Measurements from ENCODE around the gene ARL5C. TPM values are rescaled to one million over a fixed set of nuclear protein-coding genes. Genes with fewer than 3 reads are reported as not detected.

Gene ARL5C
- total RNA-seq, 1 experiment from 2014 or later: not detected

DNA sequence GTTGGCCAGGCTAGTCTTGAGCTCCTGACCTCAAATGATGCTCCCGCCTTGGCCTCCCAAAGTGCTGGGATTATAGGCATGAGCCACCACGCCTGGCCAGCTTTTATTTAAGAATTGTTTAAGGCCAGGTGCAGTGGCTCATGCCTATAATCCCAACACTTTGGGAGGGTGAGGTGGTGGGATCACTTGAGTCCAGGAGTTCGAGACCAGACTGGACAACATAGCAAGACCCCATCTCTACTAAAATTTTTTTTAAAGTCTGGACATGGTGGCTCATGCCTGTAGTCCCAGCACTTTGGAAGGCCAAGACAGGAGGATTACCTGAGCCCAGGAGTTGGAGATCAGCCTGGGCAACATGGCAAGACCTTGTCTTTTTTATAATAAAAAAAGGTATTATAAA, 19.7 kb downstream of the ARL5C start:
- DNase-seq: no peak
- Histone ChIP-seq H3K9me2 (ENCODE audit: insufficient read depth) (no peaks in the 10 kb centered on the region), H2AFZ (no peak overlapping the region), H3K4me2 (no peak overlapping the region), H3K36me3 (ENCODE audit: low read depth) (no peaks in the 10 kb centered on the region), H4K20me1 (ENCODE audit: insufficient read depth) (no peaks in the 10 kb centered on the region), H3K27me3 (ENCODE audit: insufficient read depth, low read depth) (no peaks in the 10 kb centered on the region), H3K27ac (no peak overlapping the region), H3F3A (ENCODE audit: insufficient read depth, low read depth) (0 out of 2 replicates have a peak, but pooled peaks cover under 1% of the 10 kb centered on the region), H3K4me3 (no peak overlapping the region), H3K4me1 (replicated peaks; ENCODE audit: insufficient read depth) (no peaks in the 10 kb centered on the region), H3K9me3 (ENCODE audit: insufficient read depth, low read depth) (no peaks in the 10 kb centered on the region), H3K79me2 (ENCODE audit: low read depth) (no peaks in the 10 kb centered on the region)
- intact Hi-C loops (cut with micrococcal nuclease; ENCODE audit: unreplicated experiment): no loop called here
- no TSS peak for BruUV-seq (replicated peaks)
- TF ChIP-seq, protein P1, sequence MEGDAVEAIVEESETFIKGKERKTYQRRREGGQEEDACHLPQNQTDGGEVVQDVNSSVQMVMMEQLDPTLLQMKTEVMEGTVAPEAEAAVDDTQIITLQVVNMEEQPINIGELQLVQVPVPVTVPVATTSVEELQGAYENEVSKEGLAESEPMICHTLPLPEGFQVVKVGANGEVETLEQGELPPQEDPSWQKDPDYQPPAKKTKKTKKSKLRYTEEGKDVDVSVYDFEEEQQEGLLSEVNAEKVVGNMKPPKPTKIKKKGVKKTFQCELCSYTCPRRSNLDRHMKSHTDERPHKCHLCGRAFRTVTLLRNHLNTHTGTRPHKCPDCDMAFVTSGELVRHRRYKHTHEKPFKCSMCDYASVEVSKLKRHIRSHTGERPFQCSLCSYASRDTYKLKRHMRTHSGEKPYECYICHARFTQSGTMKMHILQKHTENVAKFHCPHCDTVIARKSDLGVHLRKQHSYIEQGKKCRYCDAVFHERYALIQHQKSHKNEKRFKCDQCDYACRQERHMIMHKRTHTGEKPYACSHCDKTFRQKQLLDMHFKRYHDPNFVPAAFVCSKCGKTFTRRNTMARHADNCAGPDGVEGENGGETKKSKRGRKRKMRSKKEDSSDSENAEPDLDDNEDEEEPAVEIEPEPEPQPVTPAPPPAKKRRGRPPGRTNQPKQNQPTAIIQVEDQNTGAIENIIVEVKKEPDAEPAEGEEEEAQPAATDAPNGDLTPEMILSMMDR (conservative IDR thresholded peaks at IDR 0.05): no peak
- no peak for TF ChIP-seq EZH2 (IDR thresholded peaks at IDR 0.05; ENCODE audit: low read depth)
- CTCF ChIA-PET: no interaction called here
- POLR2A ChIA-PET (ENCODE audit: unreplicated experiment): no interaction called here

DNA sequence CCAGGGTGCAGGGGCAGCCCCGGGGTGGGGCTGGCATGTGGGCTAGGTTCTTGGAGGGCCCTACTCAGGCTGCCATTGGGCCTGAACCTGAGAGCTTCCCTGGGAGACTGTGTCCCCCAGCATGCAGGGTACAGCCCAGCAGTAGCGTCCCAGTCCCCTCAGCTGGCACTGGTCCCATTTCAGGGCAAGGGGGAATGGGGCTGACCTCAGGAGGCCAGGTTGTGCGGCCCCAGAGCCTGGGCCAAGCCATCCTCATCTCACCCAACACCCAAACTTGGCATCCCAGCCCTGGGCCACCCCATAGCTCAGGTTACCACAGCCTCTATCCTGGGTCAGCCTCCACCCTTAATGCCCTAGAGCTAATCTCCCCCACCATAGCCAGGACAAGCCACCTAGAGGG, 20.8 kb downstream of the ARL5C start:
- TF ChIP-seq, protein P1 (conservative IDR thresholded peaks at IDR 0.05): no peak
- TF ChIP-seq EZH2 (IDR thresholded peaks at IDR 0.05; ENCODE audit: low read depth): no peak
- no peaks in the 10 kb centered on the region for H3K36me3 ChIP-seq (ENCODE audit: low read depth)
- no peak for DNase-seq
- H3K9me2 ChIP-seq (ENCODE audit: insufficient read depth): no peaks in the 10 kb centered on the region
- H4K20me1 ChIP-seq (ENCODE audit: insufficient read depth): no peaks in the 10 kb centered on the region
- BruUV-seq (replicated peaks): no TSS peak
- no peak overlapping the region for H3K4me2 ChIP-seq
- no peak overlapping the region for H3K4me3 ChIP-seq
- no peaks in the 10 kb centered on the region for H3K4me1 ChIP-seq (replicated peaks; ENCODE audit: insufficient read depth)
- 0 out of 2 replicates have a peak, but pooled peaks cover 9% of the 10 kb centered on the region for H3F3A ChIP-seq (ENCODE audit: insufficient read depth, low read depth)
- no peak overlapping the region for H2AFZ ChIP-seq
- H3K27me3 ChIP-seq (ENCODE audit: insufficient read depth, low read depth): no peaks in the 10 kb centered on the region
- H3K27ac ChIP-seq: no peak overlapping the region
- ChIA-PET POLR2A (ENCODE audit: unreplicated experiment) (interaction anchor here (0.6 kb wide), 1 partner anchor 74 kb away, joined by 4 read pairs; no protein-coding TSS in a partner anchor), CTCF (interaction anchor here (1.1 kb wide), 1 partner anchor 8 kb away, joined by 5 read pairs; no protein-coding TSS in a partner anchor)
- H3K9me3 ChIP-seq (ENCODE audit: insufficient read depth, low read depth): no peaks in the 10 kb centered on the region
- no peaks in the 10 kb centered on the region for H3K79me2 ChIP-seq (ENCODE audit: low read depth)
- intact Hi-C loops (cut with micrococcal nuclease; ENCODE audit: unreplicated experiment): no loop called here

DNA sequence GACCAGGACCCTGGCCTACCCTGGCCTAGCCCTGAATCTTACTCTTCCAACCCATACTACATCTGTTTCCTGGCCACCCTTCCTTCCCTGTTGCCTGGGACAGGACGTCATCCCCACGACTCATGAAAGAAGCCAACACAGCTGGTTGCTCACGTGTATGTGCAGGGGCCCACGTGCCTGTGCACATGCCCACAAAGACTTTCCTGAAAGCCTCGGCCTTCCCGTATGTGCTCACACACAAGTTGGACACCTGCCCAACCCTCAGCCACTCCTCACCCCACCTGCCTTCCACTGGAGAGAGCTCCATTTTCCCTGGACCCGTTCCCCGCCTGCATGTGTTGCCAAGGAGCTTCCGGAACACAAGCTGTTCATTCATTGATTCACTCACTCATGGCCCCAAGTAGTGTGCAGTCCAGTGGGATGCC, 21.5 kb downstream of the ARL5C start:
- BruUV-seq (replicated peaks): no TSS peak

More for the DNA sequence above, 21.5 kb downstream of the ARL5C start:
- no peaks in the 10 kb centered on the region for H3K9me3 ChIP-seq (ENCODE audit: insufficient read depth, low read depth)
- intact Hi-C loops (cut with micrococcal nuclease; ENCODE audit: unreplicated experiment): no loop called here
- ChIA-PET POLR2A (ENCODE audit: unreplicated experiment) (no interaction called here), CTCF (interaction anchor here (1.1 kb wide), 1 partner anchor 8 kb away, joined by 5 read pairs; no protein-coding TSS in a partner anchor)
- H2AFZ ChIP-seq: no peak overlapping the region
- DNase-seq: peak in 1 of 2 experiments; percentile 44
- peaks cover 14% of the 10 kb centered on the region; the same call in 1 of the 2 replicates for H3F3A ChIP-seq (ENCODE audit: insufficient read depth, low read depth)
- no peak overlapping the region for H3K27ac ChIP-seq
- no peak for TF ChIP-seq EZH2 (IDR thresholded peaks at IDR 0.05; ENCODE audit: low read depth)
- TF ChIP-seq, protein P1 (conservative IDR thresholded peaks at IDR 0.05): no peak
- no peaks in the 10 kb centered on the region for H3K36me3 ChIP-seq (ENCODE audit: low read depth)
- H4K20me1 ChIP-seq (ENCODE audit: insufficient read depth): no peaks in the 10 kb centered on the region
- H3K4me1 ChIP-seq (replicated peaks; ENCODE audit: insufficient read depth): peaks cover 7% of the 10 kb centered on the region
- H3K79me2 ChIP-seq (ENCODE audit: low read depth): no peaks in the 10 kb centered on the region
- no peaks in the 10 kb centered on the region for H3K27me3 ChIP-seq (ENCODE audit: insufficient read depth, low read depth)
- H3K4me2 ChIP-seq: no peak overlapping the region
- H3K4me3 ChIP-seq: no peak overlapping the region
- H3K9me2 ChIP-seq (ENCODE audit: insufficient read depth): no peaks in the 10 kb centered on the region

Measured in PC-9 (cell line).